Activated CD4-positive, CD25-positive, alpha-beta regulatory T cell treated with anti-CD3 and anti-CD28 coated beads, Interleukin-2, amount 50 U/mL, for 16 hours (primary cell): ENCODE measurements around the gene ADGRD1.
"Not testable (repeated sequence)": the region's sequence is repeated elsewhere in the genome, so short reads cannot be mapped to it uniquely, and the experiment has no call there.

Source experiments
- DNase-seq: peaks from one replicate; pipeline ENCODE4 v3.0.0-alpha.2; 2020; ENCODE audit warnings: low read depth, low spot score

Gene ADGRD1

GRCh38 chr12:130953771-130954543, at the start of gene ADGRD1:
TSS of gene ADGRD1 (plus strand) at chr12:130953907. CDS start at chr12:130954466, 559 bp downstream.
- DNase-seq = no peak

GRCh38 chr12:130904064-130904463, 49.6 kb upstream of the ADGRD1 start:
- no peak for DNase-seq

- not testable (repeated sequence) for DNase-seq
Measured at GRCh38 chr12:130904936-130905455, 48.7 kb upstream of the ADGRD1 start.

GRCh38 chr12:130909111-130909510, 44.6 kb upstream of the ADGRD1 start:
- no peak for DNase-seq

GRCh38 chr12:130911193-130911592, 42.5 kb upstream of the ADGRD1 start:
- no peak for DNase-seq

GRCh38 chr12:130911933-130912332, 41.8 kb upstream of the ADGRD1 start:
- DNase-seq = no peak

GRCh38 chr12:130916241-130916911, 37.3 kb upstream of the ADGRD1 start:
- DNase-seq = no peak

GRCh38 chr12:130917607-130918006, 36.1 kb upstream of the ADGRD1 start:
- no peak for DNase-seq

GRCh38 chr12:130919086-130919485, 34.6 kb upstream of the ADGRD1 start:
- DNase-seq = no peak

GRCh38 chr12:130920119-130920703, 33.5 kb upstream of the ADGRD1 start:
- no peak for DNase-seq

- DNase-seq = no peak
Measured at GRCh38 chr12:130920723-130921381, 32.9 kb upstream of the ADGRD1 start.

GRCh38 chr12:130922511-130922953, 31.2 kb upstream of the ADGRD1 start:
- DNase-seq = no peak

GRCh38 chr12:130924966-130925665, 28.6 kb upstream of the ADGRD1 start:
- DNase-seq = no peak

GRCh38 chr12:130925666-130926015, 28.1 kb upstream of the ADGRD1 start:
- no peak for DNase-seq

GRCh38 chr12:130929363-130929762, 24.3 kb upstream of the ADGRD1 start:
- no peak for DNase-seq

GRCh38 chr12:130932061-130932930, 21.4 kb upstream of the ADGRD1 start:
- no peak for DNase-seq

- DNase-seq = no peak
Measured at GRCh38 chr12:130933269-130933995, 20.3 kb upstream of the ADGRD1 start.

GRCh38 chr12:130934753-130935152, 19.0 kb upstream of the ADGRD1 start:
- DNase-seq = no peak

- DNase-seq = no peak
Measured at GRCh38 chr12:130936561-130936960, 17.1 kb upstream of the ADGRD1 start.

GRCh38 chr12:130937063-130937462, 16.6 kb upstream of the ADGRD1 start:
- DNase-seq = no peak
